Measurements from ENCODE around the gene RAD50. TPM values are rescaled to one million over a fixed set of nuclear protein-coding genes. Genes with fewer than 3 reads are reported as not detected.

RAD50 gene
- total and polyA plus RNA-seq, 8 donors, result 5.9 to 21.1 (median 16.2) TPM

DNA sequence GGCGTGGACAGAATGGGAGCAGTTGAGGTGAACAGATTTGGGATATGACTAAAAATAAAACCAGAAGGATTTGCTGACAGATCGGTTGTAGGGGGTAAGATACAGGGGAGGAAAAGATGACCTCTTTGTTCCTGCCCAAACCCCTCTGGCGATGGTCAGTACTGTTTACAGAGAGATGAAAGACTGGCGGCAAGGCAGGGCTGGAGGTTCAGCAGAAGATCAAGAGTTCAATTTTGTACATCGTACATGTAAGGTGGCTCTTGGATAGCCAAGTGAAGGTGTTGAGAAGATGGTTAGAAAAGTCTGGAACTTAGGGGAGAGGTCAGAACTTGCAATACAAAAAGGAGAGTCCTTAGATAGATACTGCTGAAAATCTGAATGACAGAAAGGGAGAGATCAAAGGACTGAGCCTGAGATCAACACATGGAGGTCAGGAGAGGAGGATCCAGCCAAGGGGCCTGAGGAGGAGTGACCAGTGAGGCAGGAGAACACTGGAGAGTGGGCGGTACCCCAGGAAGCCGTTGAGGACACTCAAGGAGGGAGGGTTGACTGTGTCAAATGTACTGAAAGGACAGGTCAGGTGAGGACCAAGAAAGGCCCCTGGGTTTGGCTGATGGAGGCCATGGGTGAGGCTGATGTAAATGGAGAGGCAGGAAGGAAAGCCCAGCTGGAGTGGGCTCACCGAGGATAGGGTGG is 124.2 kb downstream of the RAD50 start:
- H3K9me3 ChIP-seq, result no peaks in the 10 kb centered on the region
- no peak for DNase-seq
- no peaks in the 10 kb centered on the region for H3K27me3 ChIP-seq
- no peak for ATAC-seq
- no peaks in the 10 kb centered on the region for H3K36me3 ChIP-seq
- no peak for TF ChIP-seq CTCF (IDR thresholded peaks at IDR 0.05)
- H3K4me1 ChIP-seq, result no peaks in the 10 kb centered on the region
- H3K27ac ChIP-seq, result no peak overlapping the region
- intact Hi-C loops (cut with DNase I), result no loop called here
- no peak overlapping the region for H3K4me3 ChIP-seq
- no peak for FAIRE-seq
- 90 to 95% methylated on average over 8 of the region's 8 CpGs for WGBS, 2 donors

DNA sequence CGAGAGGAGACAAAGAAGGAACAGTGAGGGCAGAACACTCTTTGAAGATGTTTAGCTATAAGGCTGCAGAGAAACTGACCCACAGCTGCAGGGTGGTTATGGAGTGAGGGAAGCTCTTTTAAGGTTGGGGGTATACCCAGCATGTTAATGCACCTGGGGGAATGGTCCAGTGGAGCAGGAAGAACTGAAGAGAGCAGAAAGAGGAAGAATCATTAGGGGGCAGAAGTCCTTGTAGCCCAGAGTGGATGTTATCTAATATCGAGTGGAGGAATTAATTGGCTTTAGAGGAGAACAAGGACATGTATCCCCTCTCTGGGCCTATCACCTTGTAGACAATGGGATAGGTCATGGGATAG is 124.7 kb downstream of the RAD50 start:
- Histone ChIP-seq H3K4me3 (no peak overlapping the region), H3K9me3 (no peaks in the 10 kb centered on the region), H3K27ac (no peak overlapping the region), H3K27me3 (no peaks in the 10 kb centered on the region), H3K36me3 (no peaks in the 10 kb centered on the region), H3K4me1 (no peaks in the 10 kb centered on the region)
- intact Hi-C loops (cut with DNase I), result no loop called here
- 84 to 91% methylated on average over 2 of the region's 2 CpGs for whole genome bisulfite sequencing, 2 donors
- no peak for ATAC-seq
- no peak for DNase-seq
- no peak for FAIRE-seq
- TF ChIP-seq CTCF (IDR thresholded peaks at IDR 0.05), result no peak

- intact Hi-C loops (cut with DNase I), result no loop called here
- Histone ChIP-seq H3K4me3 (no peak overlapping the region), H3K9me3 (no peaks in the 10 kb centered on the region), H3K27ac (no peak overlapping the region), H3K4me1 (no peaks in the 10 kb centered on the region), H3K36me3 (no peaks in the 10 kb centered on the region), H3K27me3 (no peaks in the 10 kb centered on the region)
- TF ChIP-seq CTCF (IDR thresholded peaks at IDR 0.05), result no peak
- FAIRE-seq, result no peak
- DNase-seq, result no peak
- no peak for ATAC-seq
- WGBS, 2 donors, result 91 to 94% methylated on average over 4 of the region's 4 CpGs
These were observed 125.2 kb downstream of the RAD50 start for GRCh38 chr5:132681983-132682382.

DNA sequence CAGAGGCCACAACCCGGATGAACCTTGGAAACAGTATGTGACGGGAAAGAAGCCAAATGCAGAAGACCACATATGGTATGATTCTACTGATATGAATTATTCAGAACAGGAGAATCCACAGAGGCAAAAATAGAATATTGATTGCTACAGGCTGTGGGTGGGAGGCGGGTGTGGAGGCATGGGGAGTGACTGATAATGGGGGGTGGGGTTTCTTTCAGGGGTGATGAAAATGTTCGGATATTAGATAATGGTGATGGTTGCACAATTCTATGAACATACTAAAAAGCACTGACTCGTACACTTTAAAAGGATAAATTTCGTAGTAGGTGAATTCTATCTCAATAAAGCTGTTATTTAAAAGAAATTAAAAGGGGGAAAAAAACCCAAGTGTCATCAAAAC is 127.7 kb downstream of the RAD50 start:
- no peak for TF ChIP-seq CTCF (IDR thresholded peaks at IDR 0.05)
- DNase-seq, result no peak
- no peaks in the 10 kb centered on the region for H3K36me3 ChIP-seq
- WGBS, 2 donors, result 77 to 85% methylated on average over 6 of the region's 6 CpGs
- FAIRE-seq, result no peak
- no peak overlapping the region for H3K27ac ChIP-seq
- intact Hi-C loops (cut with DNase I), result no loop called here
- no peak overlapping the region for H3K4me3 ChIP-seq
- H3K9me3 ChIP-seq, result no peaks in the 10 kb centered on the region
- no peak for ATAC-seq
- no peaks in the 10 kb centered on the region for H3K4me1 ChIP-seq
- no peaks in the 10 kb centered on the region for H3K27me3 ChIP-seq

DNA sequence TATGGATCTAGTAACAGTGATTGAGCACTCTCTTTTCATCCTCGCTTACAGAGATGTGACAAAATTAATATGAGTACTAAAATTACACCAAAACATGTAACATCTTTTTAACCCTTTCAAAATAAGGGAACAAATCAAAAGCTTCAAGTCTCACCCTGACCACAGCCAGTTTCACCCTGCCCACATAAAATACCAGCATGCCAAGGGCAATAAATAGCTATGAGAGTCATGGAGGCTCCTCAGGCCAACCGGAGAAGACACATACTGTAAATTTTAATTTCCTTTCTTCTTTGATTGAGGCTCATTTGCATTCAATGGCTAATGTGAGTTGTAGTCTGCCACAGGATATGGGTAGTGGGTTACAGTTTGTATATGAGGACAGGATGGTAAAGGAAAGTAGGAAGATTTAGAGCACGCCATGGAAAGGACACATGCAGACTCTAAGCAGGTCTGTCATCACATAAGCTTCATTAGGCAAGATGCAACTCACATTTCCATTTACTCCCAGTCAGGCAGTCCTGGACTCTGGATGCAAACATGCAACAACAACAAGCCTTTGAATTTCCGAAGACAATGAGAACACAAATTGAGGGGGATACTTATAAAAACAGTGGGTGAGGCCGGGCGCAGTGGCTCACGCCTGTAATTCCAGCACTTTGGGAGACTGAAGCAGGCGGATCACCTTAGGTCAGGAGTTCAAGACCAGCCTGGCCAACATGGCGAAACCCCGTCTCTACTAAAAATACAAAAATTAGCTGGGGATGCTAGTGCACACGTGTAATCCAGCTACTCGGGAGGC is 128.3 kb downstream of the RAD50 start:
- TF ChIP-seq CTCF (IDR thresholded peaks at IDR 0.05), result no peak
- H3K27ac ChIP-seq, result no peak overlapping the region
- DNase-seq (no peak), FAIRE-seq (no peak), ATAC-seq (no peak)
- WGBS, 2 donors, result 86 to 90% methylated on average over 12 of the region's 12 CpGs
- H3K36me3 ChIP-seq, result no peaks in the 10 kb centered on the region
- intact Hi-C loops (cut with DNase I), result no loop called here
- H3K9me3 ChIP-seq, result no peaks in the 10 kb centered on the region
- no peak overlapping the region for H3K4me3 ChIP-seq
- no peaks in the 10 kb centered on the region for H3K4me1 ChIP-seq
- no peaks in the 10 kb centered on the region for H3K27me3 ChIP-seq
